NCI-H1417 (cell line): Measurements from ENCODE around the gene C6orf132.
A peak's percentile ranks its signal among the peaks of the same experiment; 100 is the strongest.

Source experiments
- DNase-seq, 3 experiments: peaks; one replicate each; lab custom pipeline; 2025; lab: John Stamatoyannopoulos, UW

Gene C6orf132

GRCh38 chr6:42105709-42106108 lies 36.7 kb downstream of the C6orf132 start:
- no peak for DNase-seq

GRCh38 chr6:42105156-42105648 lies 37.2 kb downstream of the C6orf132 start:
- no peak for DNase-seq

GRCh38 chr6:42104804-42105125 lies 37.7 kb downstream of the C6orf132 start:
- DNase-seq = no peak

- no peak for DNase-seq
These were observed 38.2 kb downstream of the C6orf132 start for GRCh38 chr6:42104095-42104803.

- DNase-seq = no peak
These were observed 38.7 kb downstream of the C6orf132 start for GRCh38 chr6:42103753-42104094.

- no peak for DNase-seq
These were observed 39.2 kb downstream of the C6orf132 start for GRCh38 chr6:42103216-42103615.

GRCh38 chr6:42101186-42101657 lies 41.2 kb downstream of the C6orf132 start:
- peak in 1 of 3 experiments; percentile 4 for DNase-seq

- no peak for DNase-seq
These were observed 42.2 kb downstream of the C6orf132 start for GRCh38 chr6:42100029-42100901.

GRCh38 chr6:42099340-42100028 lies 42.9 kb downstream of the C6orf132 start:
- DNase-seq = no peak

GRCh38 chr6:42095776-42096541 lies 46.5 kb downstream of the C6orf132 start:
- peak in 1 of 3 experiments; percentile 24 for DNase-seq

- no peak for DNase-seq
These were observed 47.3 kb downstream of the C6orf132 start for GRCh38 chr6:42095094-42095493.

- no peak for DNase-seq
These were observed 48.7 kb downstream of the C6orf132 start for GRCh38 chr6:42093582-42094329.

GRCh38 chr6:42091718-42092023 lies 50.7 kb downstream of the C6orf132 start:
- DNase-seq = no peak

- no peak for DNase-seq
These were observed 51.4 kb downstream of the C6orf132 start for GRCh38 chr6:42090819-42091717.

GRCh38 chr6:42088101-42088591 lies 54.3 kb downstream of the C6orf132 start:
- DNase-seq = no peak

- no peak for DNase-seq
These were observed 56.1 kb downstream of the C6orf132 start for GRCh38 chr6:42086046-42087035.

GRCh38 chr6:42084889-42085288 lies 57.5 kb downstream of the C6orf132 start:
- no peak for DNase-seq

- DNase-seq = no peak
These were observed 58.9 kb downstream of the C6orf132 start for GRCh38 chr6:42083530-42083929.
